Vagina (tissue), 2 donors: Measurements from ENCODE around the gene RPS25.

Experiments
- POLR2A ChIP-seq, 2 donors: fragments of 450-650 bp; IDR thresholded peaks; one replicate each; pipeline ENCODE4 v1.6.1; 2017; ENCODE audit warnings: antibody characterized with exemption in 2 of 2, mild to moderate bottlenecking in 2 of 2, moderate library complexity in 2 of 2
- TF ChIP-seq, protein P1 (sequence below), 3 experiments: fragments of 450-650 bp in 2 of 3; fragments of 200-600 bp in 1 of 3; sonication (generic) in 1 of 3; IDR thresholded peaks; one replicate each; pipeline ENCODE4 v1.5.1; 2017 to 2019; ENCODE audit warnings: antibody characterized with exemption in 3 of 3, mild to moderate bottlenecking in 2 of 3, moderate library complexity in 2 of 3

DNA sequence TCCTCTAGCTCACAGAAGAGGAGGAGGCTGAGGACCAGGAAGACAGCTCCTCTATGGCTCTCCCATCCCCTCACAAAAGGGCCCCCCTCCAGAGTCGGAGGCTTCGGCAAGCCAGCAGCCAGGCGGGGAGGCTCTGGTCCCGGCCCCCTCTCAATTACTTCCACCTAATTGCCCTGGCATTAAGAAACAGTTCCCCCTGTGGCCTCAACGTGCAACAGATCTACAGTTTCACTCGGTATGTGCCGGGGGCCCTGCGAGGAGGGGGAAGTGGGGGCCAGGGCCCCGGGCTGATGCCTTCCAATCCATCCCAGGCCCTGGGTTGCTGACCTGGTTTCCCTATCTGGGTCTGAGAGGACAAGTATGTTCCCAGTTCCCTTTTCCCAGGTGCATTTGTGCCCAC is 38.7 kb downstream of the RPS25 start:
- no peak for TF ChIP-seq POLR2A (IDR thresholded peaks at IDR 0.05)
- TF ChIP-seq, protein P1, sequence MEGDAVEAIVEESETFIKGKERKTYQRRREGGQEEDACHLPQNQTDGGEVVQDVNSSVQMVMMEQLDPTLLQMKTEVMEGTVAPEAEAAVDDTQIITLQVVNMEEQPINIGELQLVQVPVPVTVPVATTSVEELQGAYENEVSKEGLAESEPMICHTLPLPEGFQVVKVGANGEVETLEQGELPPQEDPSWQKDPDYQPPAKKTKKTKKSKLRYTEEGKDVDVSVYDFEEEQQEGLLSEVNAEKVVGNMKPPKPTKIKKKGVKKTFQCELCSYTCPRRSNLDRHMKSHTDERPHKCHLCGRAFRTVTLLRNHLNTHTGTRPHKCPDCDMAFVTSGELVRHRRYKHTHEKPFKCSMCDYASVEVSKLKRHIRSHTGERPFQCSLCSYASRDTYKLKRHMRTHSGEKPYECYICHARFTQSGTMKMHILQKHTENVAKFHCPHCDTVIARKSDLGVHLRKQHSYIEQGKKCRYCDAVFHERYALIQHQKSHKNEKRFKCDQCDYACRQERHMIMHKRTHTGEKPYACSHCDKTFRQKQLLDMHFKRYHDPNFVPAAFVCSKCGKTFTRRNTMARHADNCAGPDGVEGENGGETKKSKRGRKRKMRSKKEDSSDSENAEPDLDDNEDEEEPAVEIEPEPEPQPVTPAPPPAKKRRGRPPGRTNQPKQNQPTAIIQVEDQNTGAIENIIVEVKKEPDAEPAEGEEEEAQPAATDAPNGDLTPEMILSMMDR (IDR thresholded peaks at IDR 0.05): no peak
